Jurkat, Clone E6-1 (cell line): ENCODE results near the gene CDHR5.
"Not testable (repeated sequence)": the region's sequence is repeated elsewhere in the genome, so short reads cannot be mapped to it uniquely, and the experiment has no call there.

Experiments
- DNase-seq: peaks from one replicate; pipeline ENCODE4 v3.0.0-alpha.2; 2011; ENCODE audit warnings: low read depth, low spot score
- H3K4me3 ChIP-seq: 2 replicates; pipeline ENCODE4 v1.5.1; 2011; ENCODE audit warnings: mild to moderate bottlenecking, low read length, control low read depth, moderate library complexity

The CDHR5 gene

DNA sequence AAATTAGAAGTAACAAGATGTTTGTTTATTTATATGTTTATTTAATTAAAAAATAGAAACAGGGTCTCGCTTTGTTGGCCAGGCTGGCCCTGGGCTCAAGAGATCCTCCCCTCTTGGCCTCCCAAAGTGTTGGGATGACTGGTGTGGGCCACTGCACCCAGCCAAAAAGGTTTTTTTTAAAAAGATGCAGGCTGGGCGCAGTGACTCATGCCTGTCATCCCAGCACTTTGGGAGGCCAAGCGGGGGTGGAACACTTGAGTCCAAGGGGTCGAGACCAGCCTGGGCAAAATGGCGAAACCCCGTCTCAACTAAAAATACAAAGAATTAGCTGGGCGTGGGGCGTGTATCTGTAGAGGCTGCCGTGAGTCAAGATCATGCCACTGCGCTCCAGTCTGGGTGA is 25.7 kb upstream of the CDHR5 start:
- no peak overlapping the region for H3K4me3 ChIP-seq
- DNase-seq, result no peak

DNA sequence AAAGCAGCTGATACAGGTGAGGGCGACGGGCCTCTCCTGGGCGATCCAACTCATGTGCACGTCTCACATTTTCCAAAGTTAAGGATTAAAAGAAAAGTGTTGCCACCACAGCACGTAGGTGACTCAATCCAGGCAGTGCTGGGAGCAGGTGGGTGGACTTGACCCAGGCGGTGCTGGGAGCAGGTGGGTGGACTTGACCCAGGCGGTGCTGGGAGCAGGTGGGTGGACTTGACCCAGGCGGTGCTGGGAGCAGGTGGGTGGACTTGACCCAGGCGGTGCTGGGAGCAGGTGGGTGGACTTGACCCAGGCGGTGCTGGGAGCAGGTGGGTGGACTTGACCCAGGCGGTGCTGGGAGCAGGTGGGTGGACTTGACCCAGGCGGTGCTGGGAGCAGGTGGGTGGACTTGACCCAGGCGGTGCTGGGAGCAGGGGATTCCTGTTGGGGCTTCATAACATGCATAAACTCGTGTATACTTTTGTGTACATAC is 23.0 kb upstream of the CDHR5 start:
- DNase-seq, H3K4me3 ChIP-seq: not testable (repeated sequence)

DNA sequence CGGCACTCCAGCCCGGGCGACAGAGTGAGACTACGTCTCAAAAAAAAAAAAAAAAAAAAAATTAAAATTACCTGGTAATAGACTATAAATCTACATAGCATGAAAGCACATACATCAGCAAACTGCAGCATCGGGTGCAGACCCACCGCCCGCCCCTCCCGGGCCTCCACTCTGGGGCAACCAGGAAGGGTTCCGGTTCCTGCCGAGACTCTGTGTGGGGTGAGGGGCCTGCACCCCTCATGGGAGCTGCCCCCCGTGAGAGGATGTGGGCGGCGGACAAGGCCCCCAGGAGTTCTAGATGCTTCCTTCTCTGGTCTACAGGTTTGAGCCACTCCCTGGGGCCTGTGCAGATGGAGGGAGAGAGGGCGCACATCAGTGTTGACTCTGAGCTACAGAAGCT is 21.5 kb upstream of the CDHR5 start:
- DNase-seq, result no peak
- no peak overlapping the region for H3K4me3 ChIP-seq

DNA sequence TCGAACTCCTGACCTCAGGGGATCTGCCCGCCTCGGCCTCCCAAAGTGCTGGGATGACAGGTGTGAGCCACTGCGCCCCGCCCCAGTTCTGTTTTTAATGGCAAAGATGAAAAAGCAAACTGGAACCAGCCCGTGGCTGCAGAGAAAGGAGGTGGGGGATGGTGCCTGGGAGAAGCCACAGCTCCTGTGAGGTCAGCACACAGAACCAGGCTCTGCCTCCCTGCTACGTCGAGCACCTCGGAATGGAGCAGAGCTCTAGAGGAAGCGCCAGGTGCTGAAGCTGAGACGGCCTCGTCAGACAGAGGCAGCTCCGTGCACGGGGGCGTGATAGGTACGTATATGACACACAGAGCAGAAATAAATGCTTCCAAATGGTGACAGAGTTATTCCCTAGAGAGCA is 20.8 kb upstream of the CDHR5 start:
- H3K4me3 ChIP-seq, result no peak overlapping the region
- no peak for DNase-seq

DNA sequence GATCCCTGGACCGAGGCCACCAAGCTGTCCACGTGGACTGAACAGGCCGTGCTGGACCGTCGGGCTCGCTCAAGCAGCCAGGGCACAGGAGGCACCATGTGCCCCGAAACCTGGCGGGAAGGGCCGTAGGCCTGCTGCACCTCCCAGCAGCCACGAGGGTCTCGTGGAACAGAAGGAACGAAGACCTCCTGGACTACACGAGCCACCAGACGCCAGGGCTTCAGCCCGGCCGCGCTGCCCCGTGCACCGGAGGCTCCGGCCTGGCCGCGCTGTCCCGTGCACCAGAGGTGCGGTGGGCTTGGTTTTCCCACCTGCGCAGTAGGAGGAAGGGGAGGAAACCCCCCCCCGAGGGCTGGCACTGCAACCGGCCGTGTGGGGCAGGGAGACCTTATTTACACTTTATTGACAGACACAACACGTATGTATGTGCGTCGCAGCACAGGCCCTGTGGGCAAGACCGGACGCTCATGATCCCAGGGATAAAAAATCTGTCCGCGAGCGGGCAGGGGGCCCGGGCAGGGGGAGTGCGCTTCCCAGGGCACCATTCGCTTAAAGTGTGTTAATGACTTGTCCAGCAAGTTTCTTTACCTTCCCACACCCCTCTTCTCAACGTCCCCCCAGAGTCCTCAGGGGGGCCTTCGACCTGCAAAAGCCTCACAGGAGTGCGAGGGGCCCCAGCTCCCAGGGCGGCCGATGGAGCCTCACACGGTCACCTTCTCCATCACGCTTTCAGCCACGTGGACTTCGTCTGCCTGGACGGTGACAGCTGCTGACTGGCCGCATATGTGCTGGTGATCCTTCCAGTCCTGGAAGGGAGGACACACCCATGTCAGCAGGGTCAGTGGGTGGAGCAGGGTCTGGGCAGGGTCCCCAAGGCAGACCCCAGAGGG is 19.3 kb upstream of the CDHR5 start:
- DNase-seq, result no peak
- H3K4me3 ChIP-seq, result no peak overlapping the region

DNA sequence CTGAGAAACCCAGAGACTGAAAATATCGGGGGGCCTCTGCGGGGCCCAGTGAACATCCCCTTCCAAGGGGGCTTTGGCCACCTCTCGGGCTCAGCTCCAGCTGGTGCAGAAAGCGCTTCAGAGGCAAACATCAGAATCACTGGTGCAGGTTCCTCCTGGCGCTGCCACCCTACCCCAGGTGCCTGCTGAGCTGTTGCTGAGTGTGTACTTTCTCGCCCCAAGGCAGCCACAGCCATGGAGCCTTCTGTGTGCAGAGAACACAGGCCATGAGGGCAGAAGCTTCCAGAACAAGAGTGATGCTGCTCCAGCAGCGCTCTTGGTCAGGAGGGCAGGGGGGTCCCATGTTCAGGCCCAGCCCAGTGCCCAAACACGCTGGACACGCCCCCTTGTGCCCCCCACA is 18.6 kb upstream of the CDHR5 start:
- DNase-seq, result no peak
- no peak overlapping the region for H3K4me3 ChIP-seq

DNA sequence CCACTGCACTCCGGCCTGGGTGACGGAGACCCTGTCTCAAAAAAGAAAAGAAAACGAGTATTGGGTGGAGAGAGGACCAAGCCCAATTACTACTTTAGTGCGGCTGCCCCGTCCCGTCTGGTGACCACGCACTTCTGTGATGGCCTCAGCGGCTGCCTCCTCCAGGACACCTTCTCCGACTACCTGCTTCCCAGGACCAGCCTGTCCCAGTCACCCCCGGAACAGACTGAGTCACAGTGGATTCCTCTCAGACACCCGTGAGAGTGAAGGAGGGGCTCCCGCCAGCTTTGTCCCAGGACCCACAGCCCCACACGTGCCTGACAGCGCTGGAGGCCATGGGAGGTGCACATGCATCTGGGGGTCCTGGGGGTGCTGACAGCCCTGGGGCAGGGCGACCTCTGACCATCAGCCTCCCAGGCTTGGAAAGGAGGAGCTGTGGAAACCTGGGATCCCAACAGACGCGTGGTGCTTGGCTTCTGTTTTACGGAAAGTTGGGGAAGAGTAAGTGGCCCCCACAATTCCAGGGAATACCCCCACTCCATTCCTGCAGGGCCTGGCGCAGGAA is 17.1 kb upstream of the CDHR5 start:
- H3K4me3 ChIP-seq, result no peak overlapping the region
- no peak for DNase-seq

DNA sequence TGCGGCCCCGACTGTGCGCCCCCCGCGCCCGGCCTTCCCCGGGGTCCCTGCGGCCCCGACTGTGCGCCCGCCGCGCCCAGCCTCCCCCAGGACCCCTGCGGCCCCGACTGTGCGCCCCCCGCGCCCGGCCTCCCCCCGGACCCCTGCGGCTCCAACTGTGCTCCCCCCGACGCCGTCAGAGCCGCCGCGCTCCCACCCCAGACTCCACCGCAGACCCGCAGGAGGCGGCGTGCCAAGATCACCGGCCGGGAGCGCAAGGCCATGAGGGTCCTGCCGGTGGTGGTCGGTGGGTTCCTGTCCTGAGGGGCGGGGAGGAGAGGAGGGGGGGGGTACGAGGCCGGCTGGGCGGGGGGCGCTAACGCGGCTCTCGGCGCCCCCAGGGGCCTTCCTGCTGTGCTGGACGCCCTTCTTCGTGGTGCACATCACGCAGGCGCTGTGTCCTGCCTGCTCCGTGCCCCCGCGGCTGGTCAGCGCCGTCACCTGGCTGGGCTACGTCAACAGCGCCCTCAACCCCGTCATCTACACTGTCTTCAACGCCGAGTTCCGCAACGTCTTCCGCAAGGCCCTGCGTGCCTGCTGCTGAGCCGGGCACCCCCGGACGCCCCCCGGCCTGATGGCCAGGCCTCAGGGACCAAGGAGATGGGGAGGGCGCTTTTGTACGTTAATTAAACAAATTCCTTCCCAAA is 15.4 kb upstream of the CDHR5 start:
- DNase-seq, result no peak
- H3K4me3 ChIP-seq, result no peak overlapping the region

DNA sequence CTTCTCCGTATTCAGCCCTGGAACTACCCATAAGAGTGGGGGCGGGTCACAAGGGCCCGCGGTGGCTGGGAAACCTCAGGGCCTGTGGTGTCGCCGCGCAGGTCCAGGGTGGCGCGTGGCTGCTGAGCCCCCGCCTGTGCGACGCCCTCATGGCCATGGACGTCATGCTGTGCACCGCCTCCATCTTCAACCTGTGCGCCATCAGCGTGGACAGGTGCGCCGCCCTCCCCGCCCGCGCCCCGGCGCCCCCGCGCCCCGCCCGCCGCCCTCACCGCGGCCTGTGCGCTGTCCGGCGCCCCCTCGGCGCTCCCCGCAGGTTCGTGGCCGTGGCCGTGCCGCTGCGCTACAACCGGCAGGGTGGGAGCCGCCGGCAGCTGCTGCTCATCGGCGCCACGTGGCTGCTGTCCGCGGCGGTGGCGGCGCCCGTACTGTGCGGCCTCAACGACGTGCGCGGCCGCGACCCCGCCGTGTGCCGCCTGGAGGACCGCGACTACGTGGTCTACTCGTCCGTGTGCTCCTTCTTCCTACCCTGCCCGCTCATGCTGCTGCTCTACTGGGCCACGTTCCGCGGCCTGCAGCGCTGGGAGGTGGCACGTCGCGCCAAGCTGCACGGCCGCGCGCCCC is 14.7 kb upstream of the CDHR5 start:
- H3K4me3 ChIP-seq, result no peak overlapping the region

DNA sequence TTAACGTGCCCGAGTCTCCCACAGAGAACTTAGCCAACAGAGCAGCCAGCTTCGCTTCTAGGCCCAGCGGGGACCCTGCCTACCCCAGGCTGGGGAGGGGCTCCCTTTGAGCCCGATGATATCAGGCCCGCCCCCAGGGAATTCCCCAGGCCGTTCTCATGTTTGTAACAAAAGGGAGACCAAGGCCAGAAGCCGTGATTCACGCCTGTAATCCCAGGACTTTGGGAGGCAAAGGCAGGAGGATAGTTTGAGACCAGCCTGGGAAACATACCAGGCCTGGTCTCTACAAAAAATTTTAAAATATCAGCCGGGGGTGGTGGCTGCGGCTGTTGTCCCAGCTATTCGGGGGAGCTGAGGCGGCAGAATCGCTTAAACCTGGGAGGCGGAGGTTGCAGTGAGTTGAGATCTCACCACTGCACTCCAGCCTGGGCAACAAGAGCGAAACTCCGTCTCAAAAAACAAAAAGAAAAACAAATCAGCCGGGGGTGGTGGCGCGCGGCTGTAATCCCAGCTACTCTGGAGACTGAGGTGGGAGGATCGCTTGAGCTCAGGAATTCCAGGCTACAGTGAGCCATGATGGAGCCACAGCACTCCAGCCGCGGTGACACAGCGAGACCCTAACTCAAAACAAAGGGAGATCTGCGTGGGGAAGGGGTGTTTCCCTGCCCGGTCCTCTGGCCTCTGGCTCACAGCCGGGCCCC is 14.0 kb upstream of the CDHR5 start:
- no peak for DNase-seq
- H3K4me3 ChIP-seq, result no peak overlapping the region

More for the DNA sequence above, 14.7 kb upstream of the CDHR5 start:
- no peak for DNase-seq

DNA sequence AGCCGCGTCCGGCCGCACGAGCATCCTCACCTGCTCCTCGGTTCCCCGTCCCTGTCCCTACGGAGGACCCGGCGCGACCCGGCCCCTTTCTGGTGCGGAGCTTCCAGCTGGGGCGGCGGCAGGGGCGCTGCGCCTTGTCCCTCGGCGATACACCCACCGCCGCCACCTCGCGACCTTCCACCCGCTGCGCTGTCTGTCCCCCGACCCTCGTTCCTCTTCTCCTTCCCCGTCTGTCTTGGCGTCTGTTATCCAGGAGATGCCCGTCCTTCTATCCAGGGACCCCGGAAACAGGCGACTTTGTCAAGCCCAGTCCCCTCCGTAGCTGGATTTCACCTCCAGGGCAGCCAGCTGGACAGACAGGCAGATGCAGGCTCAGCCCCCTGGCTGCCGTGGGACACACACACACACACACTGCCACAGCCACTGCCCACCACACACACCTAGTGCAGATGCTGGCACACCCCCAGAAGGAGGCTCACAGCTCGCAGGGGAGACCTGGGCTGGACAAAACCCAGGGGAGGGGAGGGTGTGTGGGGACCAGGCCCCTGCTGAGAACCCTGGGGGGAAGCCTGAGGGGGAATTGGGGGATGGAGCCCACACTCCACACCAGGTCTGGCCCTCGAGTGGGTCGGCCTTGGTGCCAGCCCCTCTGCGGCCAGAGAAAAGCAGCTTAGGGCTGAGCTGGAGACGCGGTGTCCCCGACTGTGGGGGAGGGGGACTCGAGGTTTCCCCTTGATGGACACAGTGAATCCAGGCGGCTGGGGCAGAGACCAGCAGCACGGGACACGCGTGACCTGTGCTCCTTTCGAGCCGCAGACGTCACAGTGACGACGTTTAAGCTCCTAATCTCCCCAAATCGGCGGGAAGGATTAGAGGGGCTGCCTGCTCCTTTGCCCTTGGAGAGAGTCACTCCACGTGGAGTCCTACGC is 13.1 kb upstream of the CDHR5 start:
- H3K4me3 ChIP-seq, result no peak overlapping the region
- DNase-seq, result no peak

DNA sequence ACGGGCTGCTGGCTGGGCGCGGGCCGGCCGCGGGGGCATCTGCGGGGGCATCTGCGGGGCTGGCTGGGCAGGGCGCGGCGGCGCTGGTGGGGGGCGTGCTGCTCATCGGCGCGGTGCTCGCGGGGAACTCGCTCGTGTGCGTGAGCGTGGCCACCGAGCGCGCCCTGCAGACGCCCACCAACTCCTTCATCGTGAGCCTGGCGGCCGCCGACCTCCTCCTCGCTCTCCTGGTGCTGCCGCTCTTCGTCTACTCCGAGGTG is 12.5 kb upstream of the CDHR5 start:
- DNase-seq, result no peak
- H3K4me3 ChIP-seq, result no peak overlapping the region

DNA sequence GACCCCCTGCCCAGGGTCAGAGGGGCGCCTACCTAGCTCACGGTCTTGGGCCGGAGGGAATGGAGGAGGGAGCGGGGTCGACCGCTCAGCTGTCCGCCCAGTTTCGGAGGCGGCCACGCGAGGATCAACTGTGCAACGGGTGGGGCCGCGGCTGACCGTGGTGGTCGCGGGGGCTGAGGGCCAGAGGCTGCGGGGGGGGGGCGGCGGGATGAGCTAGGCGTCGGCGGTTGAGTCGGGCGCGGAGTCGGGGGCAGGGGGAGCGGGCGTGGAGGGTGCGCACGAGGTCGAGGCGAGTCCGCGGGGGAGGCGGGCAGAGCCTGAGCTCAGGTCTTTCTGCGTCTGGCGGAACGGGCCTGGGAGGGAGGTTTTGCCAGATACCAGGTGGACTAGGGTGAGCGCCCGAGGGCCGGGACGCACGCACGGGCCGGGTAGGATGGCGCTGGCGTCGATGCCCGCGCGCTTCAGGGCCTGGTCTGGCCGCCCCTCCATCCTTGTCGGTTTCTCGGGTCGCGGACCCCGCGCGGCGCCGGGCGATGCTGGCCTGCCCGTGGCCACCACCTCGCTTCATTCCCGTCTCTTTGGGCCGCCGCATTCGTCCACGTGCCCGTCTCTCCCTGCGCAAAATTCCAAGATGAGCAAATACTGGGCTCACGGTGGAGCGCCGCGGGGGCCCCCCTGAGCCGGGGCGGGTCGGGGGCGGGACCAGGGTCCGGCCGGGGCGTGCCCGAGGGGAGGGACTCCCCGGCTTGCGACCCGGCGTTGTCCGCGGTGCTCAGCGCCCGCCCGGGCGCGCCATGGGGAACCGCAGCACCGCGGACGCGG is 12.0 kb upstream of the CDHR5 start, which contains the start of gene DRD4:
DRD4 (plus strand) TSS at position 759 of the 822 bp plus-strand sequence; CDS start at position 795, 36 bp downstream.
- no peak for DNase-seq
- H3K4me3 ChIP-seq, result no peak within 1 kb of the TSS

DNA sequence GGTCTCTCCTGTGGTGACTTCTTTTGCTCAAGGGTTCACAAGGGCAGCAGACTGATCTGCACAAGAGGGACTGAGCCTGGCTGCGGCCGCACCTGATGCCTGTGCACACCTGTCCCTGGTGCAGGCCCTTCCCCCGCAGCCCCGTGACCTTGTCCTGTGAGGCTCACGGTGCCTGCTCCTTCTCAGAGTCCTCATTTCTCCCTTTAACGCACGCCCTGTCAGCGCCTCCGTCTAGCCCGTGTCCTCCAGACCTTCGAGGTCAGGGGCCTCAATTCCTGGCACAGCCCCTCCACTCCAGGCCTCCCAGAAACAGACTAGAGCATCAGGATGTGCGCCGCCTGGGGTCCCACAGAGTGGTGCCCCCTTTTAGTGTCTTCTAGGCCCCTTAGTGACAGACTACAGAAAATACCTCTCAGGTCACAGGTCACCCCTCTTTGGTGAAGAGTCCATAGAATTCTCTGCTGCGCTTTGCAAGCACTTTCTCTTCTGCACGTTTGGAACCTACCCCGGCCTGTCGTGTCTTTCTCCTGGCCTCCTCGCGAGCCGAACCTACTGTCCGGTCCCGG is 11.3 kb upstream of the CDHR5 start:
- no peak for DNase-seq
- H3K4me3 ChIP-seq, result no peak overlapping the region

DNA sequence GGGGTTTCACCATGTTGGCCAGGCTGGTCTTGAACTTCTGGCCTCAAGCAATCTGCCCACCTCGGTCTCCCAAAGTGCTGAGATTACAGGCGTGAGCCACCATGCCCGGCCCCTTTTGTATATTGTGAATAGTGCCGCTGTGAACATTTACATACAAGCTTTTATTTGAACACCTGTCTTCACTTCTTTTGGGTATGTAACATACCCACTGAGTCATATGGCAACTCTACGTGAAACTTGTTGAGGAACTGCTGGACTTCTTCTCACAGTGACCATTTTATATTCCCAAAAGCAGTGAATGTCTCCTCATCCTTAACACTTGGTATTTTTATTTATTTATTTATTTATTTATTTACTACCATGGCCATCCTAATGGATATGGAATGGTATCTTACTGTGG is 6.1 kb upstream of the CDHR5 start:
- no peak for DNase-seq
- H3K4me3 ChIP-seq, result no peak overlapping the region

DNA sequence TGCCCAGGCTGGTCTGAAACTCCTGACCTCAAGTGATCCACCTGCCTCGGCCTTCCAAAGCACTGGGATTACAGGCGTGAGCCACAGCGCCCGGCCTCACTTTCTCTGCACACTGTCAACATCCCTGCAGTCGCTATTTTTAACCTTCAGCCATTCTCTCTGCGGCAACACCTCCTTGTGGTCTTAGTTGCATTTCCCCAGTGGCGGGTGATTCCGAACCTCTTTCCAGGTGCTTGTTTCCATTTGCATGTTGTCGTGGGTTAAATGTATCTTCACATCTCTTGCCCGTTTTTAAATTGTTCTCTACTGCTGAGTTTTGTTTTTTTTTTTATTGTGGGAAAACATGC is 4.5 kb upstream of the CDHR5 start:
- no peak overlapping the region for H3K4me3 ChIP-seq
- DNase-seq, result peak; percentile 36

DNA sequence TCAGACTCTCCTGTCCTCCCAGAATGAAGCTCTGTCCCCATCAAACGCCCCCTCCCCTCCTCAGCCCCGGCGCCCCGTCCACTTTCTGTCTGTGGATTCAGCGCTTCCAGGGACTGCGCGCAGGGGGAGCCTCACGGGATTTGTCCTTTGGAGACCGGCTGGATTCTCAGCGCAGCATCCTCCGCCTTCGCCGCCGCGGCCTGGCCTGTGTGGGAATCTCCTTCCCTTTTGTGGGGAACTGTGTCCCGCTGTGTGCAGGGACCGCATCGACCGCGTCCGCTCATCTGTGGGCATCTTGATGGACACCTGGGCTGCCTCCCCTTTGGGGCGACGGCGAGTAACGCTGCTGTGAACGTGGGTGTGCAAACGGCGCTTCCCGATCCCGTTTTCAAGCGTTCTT is 3.3 kb upstream of the CDHR5 start:
- DNase-seq, result no peak
- peak overlapping the region; percentile 46 for H3K4me3 ChIP-seq

DNA sequence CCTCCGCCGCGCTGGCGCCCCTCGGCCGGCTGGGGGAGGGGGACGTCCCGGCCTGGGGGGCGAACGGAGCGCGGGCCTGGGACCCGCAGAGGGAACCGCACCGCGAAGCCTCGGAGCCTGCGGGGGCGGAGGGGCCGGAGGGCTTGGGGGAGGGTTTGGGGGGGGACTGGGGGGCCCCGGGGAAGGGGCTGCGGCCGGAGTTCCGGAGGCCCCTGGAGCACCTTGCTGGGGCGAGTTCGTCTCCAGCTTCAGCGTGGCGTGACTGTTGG is 2.5 kb upstream of the CDHR5 start:
- no peak for DNase-seq
- no peak overlapping the region for H3K4me3 ChIP-seq
